Mammary epithelial cell (primary cell): ENCODE measurements around the gene NFASC.

Source experiments
- EZH2 ChIP-seq: IDR thresholded peaks from 2 replicates; pipeline ENCODE4 v1.6.1; 2012; ENCODE audit warnings: low read length, inconsistent platforms, borderline replicate concordance
- TF ChIP-seq, protein P1 (sequence below), 2 donors: IDR thresholded peaks in 1 of 2; conservative IDR thresholded peaks in 1 of 2; 2 replicates each; pipeline ENCODE4 v1.5.1; 2011 to 2012; ENCODE audit warnings: inconsistent platforms in 2 of 2, low read length in 2 of 2, mild to moderate bottlenecking in 2 of 2, control low read depth in 1 of 2, low read depth in 1 of 2; ENCODE audit not compliant: insufficient read depth in 1 of 2; ENCODE audit errors: extremely low read depth in 1 of 2

DNA sequence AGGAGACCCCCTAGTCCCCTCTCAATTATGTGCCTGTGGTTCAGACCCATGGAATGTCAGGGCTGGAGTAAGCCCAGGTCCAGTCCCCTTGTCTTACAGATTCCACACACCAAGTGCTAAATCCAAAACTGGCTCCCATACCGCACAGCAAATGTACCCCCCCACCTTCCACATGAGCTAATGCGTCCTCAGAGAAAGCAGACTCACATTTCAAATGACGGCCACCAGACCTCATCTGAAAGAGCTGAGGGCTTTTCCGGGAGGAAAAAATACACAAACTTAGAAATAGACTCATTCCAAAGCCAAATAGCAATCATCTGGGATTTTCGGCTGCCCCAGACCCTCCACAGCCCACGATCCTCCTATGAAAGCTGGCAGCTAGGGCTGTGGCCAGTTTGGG is 159.6 kb downstream of the NFASC start:
- TF ChIP-seq, protein P1, sequence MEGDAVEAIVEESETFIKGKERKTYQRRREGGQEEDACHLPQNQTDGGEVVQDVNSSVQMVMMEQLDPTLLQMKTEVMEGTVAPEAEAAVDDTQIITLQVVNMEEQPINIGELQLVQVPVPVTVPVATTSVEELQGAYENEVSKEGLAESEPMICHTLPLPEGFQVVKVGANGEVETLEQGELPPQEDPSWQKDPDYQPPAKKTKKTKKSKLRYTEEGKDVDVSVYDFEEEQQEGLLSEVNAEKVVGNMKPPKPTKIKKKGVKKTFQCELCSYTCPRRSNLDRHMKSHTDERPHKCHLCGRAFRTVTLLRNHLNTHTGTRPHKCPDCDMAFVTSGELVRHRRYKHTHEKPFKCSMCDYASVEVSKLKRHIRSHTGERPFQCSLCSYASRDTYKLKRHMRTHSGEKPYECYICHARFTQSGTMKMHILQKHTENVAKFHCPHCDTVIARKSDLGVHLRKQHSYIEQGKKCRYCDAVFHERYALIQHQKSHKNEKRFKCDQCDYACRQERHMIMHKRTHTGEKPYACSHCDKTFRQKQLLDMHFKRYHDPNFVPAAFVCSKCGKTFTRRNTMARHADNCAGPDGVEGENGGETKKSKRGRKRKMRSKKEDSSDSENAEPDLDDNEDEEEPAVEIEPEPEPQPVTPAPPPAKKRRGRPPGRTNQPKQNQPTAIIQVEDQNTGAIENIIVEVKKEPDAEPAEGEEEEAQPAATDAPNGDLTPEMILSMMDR (conservative IDR thresholded peaks at IDR 0.05 in 1 of 2, IDR thresholded peaks at IDR 0.05 in 1 of 2; ENCODE audit: extremely low read depth in 1 of 2, insufficient read depth in 1 of 2, low read depth in 1 of 2, low read length in 2 of 2): no peak
- TF ChIP-seq EZH2: no peak
